HG02943 (cell line): Measurements from ENCODE around the gene CCDC85C.

Experiments
- ATAC-seq: cut with Tn5 transposase; IDR thresholded peaks from one replicate; pipeline ENCODE4 v1.9.1; 2021; ENCODE audit warnings: mild to moderate bottlenecking, low read depth, moderate library complexity; ENCODE audit not compliant: unreplicated experiment

The CCDC85C gene

GRCh38 chr14:99544991-99545390 is 59.0 kb downstream of the CCDC85C start:
- no peak for ATAC-seq

- no peak for ATAC-seq
Measured at GRCh38 chr14:99543985-99544384, 60.0 kb downstream of the CCDC85C start.

- no peak for ATAC-seq
Measured at GRCh38 chr14:99543370-99543769, 60.6 kb downstream of the CCDC85C start.

- no peak for ATAC-seq
Measured at GRCh38 chr14:99542566-99542965, 61.4 kb downstream of the CCDC85C start.

- no peak for ATAC-seq
Measured at GRCh38 chr14:99541677-99542470, 62.1 kb downstream of the CCDC85C start.

GRCh38 chr14:99541211-99541610 is 62.8 kb downstream of the CCDC85C start:
- no peak for ATAC-seq

- no peak for ATAC-seq
Measured at GRCh38 chr14:99540196-99541032, 63.6 kb downstream of the CCDC85C start.

GRCh38 chr14:99539491-99539890 is 64.5 kb downstream of the CCDC85C start:
- no peak for ATAC-seq

- ATAC-seq, result no peak
Measured at GRCh38 chr14:99538733-99539132, 65.3 kb downstream of the CCDC85C start.

- no peak for ATAC-seq
Measured at GRCh38 chr14:99538275-99538674, 65.7 kb downstream of the CCDC85C start.

GRCh38 chr14:99537399-99537798 is 66.6 kb downstream of the CCDC85C start:
- no peak for ATAC-seq

- ATAC-seq, result no peak
Measured at GRCh38 chr14:99535908-99536778, 67.9 kb downstream of the CCDC85C start.

GRCh38 chr14:99535448-99535847 is 68.6 kb downstream of the CCDC85C start:
- no peak for ATAC-seq

- ATAC-seq, result no peak
Measured at GRCh38 chr14:99534863-99535262, 69.1 kb downstream of the CCDC85C start.

GRCh38 chr14:99534333-99534732 is 69.7 kb downstream of the CCDC85C start:
- no peak for ATAC-seq

GRCh38 chr14:99532310-99532709 is 71.7 kb downstream of the CCDC85C start:
- ATAC-seq, result no peak

- ATAC-seq, result no peak
Measured at GRCh38 chr14:99531251-99532096, 72.5 kb downstream of the CCDC85C start.

GRCh38 chr14:99530407-99531155 is 73.4 kb downstream of the CCDC85C start:
- ATAC-seq, result no peak

GRCh38 chr14:99529899-99530298 is 74.1 kb downstream of the CCDC85C start:
- ATAC-seq, result no peak
